GM18873 (cell line): ENCODE measurements around the gene PTPRR.
"Not testable (repeated sequence)": the region's sequence is repeated elsewhere in the genome, so short reads cannot be mapped to it uniquely, and the experiment has no call there.

Experiments used
- ATAC-seq: cut with Tn5 transposase; IDR thresholded peaks from one replicate; pipeline ENCODE4 v1.9.1; 2021; ENCODE audit warnings: mild to moderate bottlenecking, moderate library complexity, moderate number of reproducible peaks; ENCODE audit not compliant: unreplicated experiment, low FRiP score

PTPRR gene

GRCh38 chr12:70756118-70756517, 164.4 kb downstream of the PTPRR start:
- no peak for ATAC-seq

- ATAC-seq = no peak
Observed at GRCh38 chr12:70754330-70754741, 166.2 kb downstream of the PTPRR start.

GRCh38 chr12:70752327-70752726, 168.2 kb downstream of the PTPRR start:
- no peak for ATAC-seq

- ATAC-seq = no peak
Observed at GRCh38 chr12:70749931-70750330, 170.6 kb downstream of the PTPRR start.

GRCh38 chr12:70748809-70749208, 171.7 kb downstream of the PTPRR start:
- no peak for ATAC-seq

- ATAC-seq = no peak
Observed at GRCh38 chr12:70747445-70748260, 172.9 kb downstream of the PTPRR start.

GRCh38 chr12:70745048-70745447, 175.5 kb downstream of the PTPRR start:
- no peak for ATAC-seq

- no peak for ATAC-seq
Observed at GRCh38 chr12:70744178-70744577, 176.4 kb downstream of the PTPRR start.

GRCh38 chr12:70741256-70741655, 179.3 kb downstream of the PTPRR start:
- no peak for ATAC-seq

- ATAC-seq = no peak
Observed at GRCh38 chr12:70739756-70740155, 180.8 kb downstream of the PTPRR start.

- no peak for ATAC-seq
Observed at GRCh38 chr12:70736351-70737133, 184.0 kb downstream of the PTPRR start.

- not testable (repeated sequence) for ATAC-seq
Observed at GRCh38 chr12:70735197-70735596, 185.3 kb downstream of the PTPRR start.

GRCh38 chr12:70733385-70733784, 187.2 kb downstream of the PTPRR start:
- ATAC-seq = peak; percentile 95

GRCh38 chr12:70732287-70732686, 188.3 kb downstream of the PTPRR start:
- ATAC-seq = no peak

- no peak for ATAC-seq
Observed at GRCh38 chr12:70730675-70731180, 189.8 kb downstream of the PTPRR start.

- ATAC-seq = no peak
Observed at GRCh38 chr12:70724444-70724843, 196.1 kb downstream of the PTPRR start.

- ATAC-seq = no peak
Observed at GRCh38 chr12:70722584-70723343, 197.8 kb downstream of the PTPRR start.

- ATAC-seq = no peak
Observed at GRCh38 chr12:70721656-70722357, 198.7 kb downstream of the PTPRR start.

GRCh38 chr12:70721216-70721615, 199.3 kb downstream of the PTPRR start:
- ATAC-seq = no peak
